ENCODE data around the gene DIP2A. TPM values are rescaled to one million over a fixed set of nuclear protein-coding genes. Genes with fewer than 3 reads are reported as not detected.
"Not testable (repeated sequence)": the region's sequence is repeated elsewhere in the genome, so short reads cannot be mapped to it uniquely, and the experiment has no call there.

DIP2A gene
- total and polyA plus RNA-seq, 4 donors, result 15.5 to 71.4 (median 28.7) TPM

GRCh38 chr21:46431884-46432488 lies 26.7 kb upstream of the DIP2A start:
- Histone ChIP-seq H3K9ac (ENCODE audit: insufficient read depth in 1 of 2, low read length in 2 of 2) (no peak overlapping the region), H3K9me3 (ENCODE audit: control insufficient read depth in 4 of 4, insufficient read depth in 3 of 4, low read length in 3 of 4) (no peaks in the 10 kb centered on the region), H3K36me3 (ENCODE audit: control insufficient read depth in 4 of 4, insufficient read depth in 4 of 4, low read length in 4 of 4) (peaks cover 6 to 66% (median 29%) of the 10 kb centered on the region in 4 donors), H3K4me3 (no peak overlapping the region), H3K4me1 (ENCODE audit: control insufficient read depth in 5 of 5, insufficient read depth in 5 of 5, low read length in 5 of 5) (no peaks in the 10 kb centered on the region), H3K27ac (ENCODE audit: low read depth in 1 of 2, low read length in 1 of 2) (no peak overlapping the region), H3K27me3 (ENCODE audit: control insufficient read depth in 3 of 3, insufficient read depth in 3 of 3, low read length in 2 of 3) (no peaks in the 10 kb centered on the region)
- TF ChIP-seq CTCF (IDR thresholded peaks at IDR 0.05; ENCODE audit: control extremely low read depth, extremely low read depth), result no peak
- WGBS, 2 donors, result 64 to 77% methylated on average over 22 of the region's 22 CpGs
- DNase-seq, result no peak
- no peak for ATAC-seq (ENCODE audit: insufficient read depth, low FRiP score)

GRCh38 chr21:46433116-46433515 lies 25.6 kb upstream of the DIP2A start:
- peaks cover 7 to 59% (median 27%) of the 10 kb centered on the region in 4 donors for H3K36me3 ChIP-seq (ENCODE audit: control insufficient read depth in 4 of 4, insufficient read depth in 4 of 4, low read length in 4 of 4)
- DNase-seq; H3K9me3 ChIP-seq (ENCODE audit: control insufficient read depth in 4 of 4, insufficient read depth in 3 of 4, low read length in 3 of 4); H3K4me3 ChIP-seq; H3K27ac ChIP-seq (ENCODE audit: low read depth in 1 of 2, low read length in 1 of 2); H3K4me1 ChIP-seq (ENCODE audit: control insufficient read depth in 5 of 5, insufficient read depth in 5 of 5, low read length in 5 of 5); ATAC-seq (ENCODE audit: insufficient read depth, low FRiP score); H3K27me3 ChIP-seq (ENCODE audit: control insufficient read depth in 3 of 3, insufficient read depth in 3 of 3, low read length in 2 of 3); H3K9ac ChIP-seq (ENCODE audit: insufficient read depth in 1 of 2, low read length in 2 of 2): not testable (repeated sequence)
- 91 to 93% methylated on average over 11 of the region's 11 CpGs for whole genome bisulfite sequencing, 2 donors

- Histone ChIP-seq H3K9me3 (ENCODE audit: control insufficient read depth in 4 of 4, insufficient read depth in 3 of 4, low read length in 3 of 4) (no peaks in the 10 kb centered on the region), H3K36me3 (ENCODE audit: control insufficient read depth in 4 of 4, insufficient read depth in 4 of 4, low read length in 4 of 4) (peaks cover 11 to 54% (median 30%) of the 10 kb centered on the region in 4 donors), H3K27ac (ENCODE audit: low read depth in 1 of 2, low read length in 1 of 2) (no peak overlapping the region), H3K4me3 (no peak overlapping the region), H3K27me3 (ENCODE audit: control insufficient read depth in 3 of 3, insufficient read depth in 3 of 3, low read length in 2 of 3) (no peaks in the 10 kb centered on the region), H3K9ac (ENCODE audit: insufficient read depth in 1 of 2, low read length in 2 of 2) (no peak overlapping the region), H3K4me1 (ENCODE audit: control insufficient read depth in 5 of 5, insufficient read depth in 5 of 5, low read length in 5 of 5) (no peaks in the 10 kb centered on the region)
- ATAC-seq (ENCODE audit: insufficient read depth, low FRiP score) (no peak), DNase-seq (no peak)
- 97 to 99% methylated on average over 23 of the region's 23 CpGs for WGBS, 2 donors
- TF ChIP-seq CTCF (IDR thresholded peaks at IDR 0.05; ENCODE audit: control extremely low read depth, extremely low read depth), result no peak
Measured at GRCh38 chr21:46434322-46434958, 24.3 kb upstream of the DIP2A start.

GRCh38 chr21:46435786-46436227 lies 22.9 kb upstream of the DIP2A start:
- Histone ChIP-seq H3K27ac (ENCODE audit: low read depth in 1 of 2, low read length in 1 of 2) (no peak overlapping the region), H3K4me1 (ENCODE audit: control insufficient read depth in 5 of 5, insufficient read depth in 5 of 5, low read length in 5 of 5) (no peaks in the 10 kb centered on the region), H3K9me3 (ENCODE audit: control insufficient read depth in 4 of 4, insufficient read depth in 3 of 4, low read length in 3 of 4) (no peaks in the 10 kb centered on the region), H3K4me3 (no peak overlapping the region), H3K27me3 (ENCODE audit: control insufficient read depth in 3 of 3, insufficient read depth in 3 of 3, low read length in 2 of 3) (no peaks in the 10 kb centered on the region), H3K9ac (ENCODE audit: insufficient read depth in 1 of 2, low read length in 2 of 2) (no peak overlapping the region), H3K36me3 (ENCODE audit: control insufficient read depth in 4 of 4, insufficient read depth in 4 of 4, low read length in 4 of 4) (peaks cover 13 to 48% (median 29%) of the 10 kb centered on the region in 4 donors)
- no peak for DNase-seq
- TF ChIP-seq CTCF (IDR thresholded peaks at IDR 0.05; ENCODE audit: control extremely low read depth, extremely low read depth), result no peak
- WGBS, 2 donors, result 95 to 97% methylated on average over 29 of the region's 29 CpGs
- no peak for ATAC-seq (ENCODE audit: insufficient read depth, low FRiP score)
